HEK293 (cell line): Measurements from ENCODE around the gene QPCT.
A peak's percentile ranks its signal among the peaks of the same experiment; 100 is the strongest.

Source experiments
- HOXA7 ChIP-seq: sonication (generic); formaldehyde crosslinking; IDR thresholded peaks from 2 replicates; pipeline ENCODE4 v1.8.1; 2022; ENCODE audit warnings: missing genetic modification reagents, borderline replicate concordance
- MYNN ChIP-seq: fragments of 450-650 bp; formaldehyde crosslinking; IDR thresholded peaks from 2 replicates; pipeline ENCODE4 v1.5.1; 2016; ENCODE audit warnings: missing biosample characterization, missing genetic modification characterization, borderline replicate concordance
- MZF1 ChIP-seq: fragments of 450-650 bp; formaldehyde crosslinking; IDR thresholded peaks from 2 replicates; pipeline ENCODE4 v1.5.1; 2017; ENCODE audit warnings: missing biosample characterization, missing genetic modification characterization, borderline replicate concordance
- PRDM1 ChIP-seq: fragments of 450-650 bp; formaldehyde crosslinking; IDR thresholded peaks from 2 replicates; pipeline ENCODE4; 2016; ENCODE audit warnings: missing biosample characterization, missing genetic modification characterization
- SP7 ChIP-seq: fragments of 450-650 bp; formaldehyde crosslinking; IDR thresholded peaks from 2 replicates; pipeline ENCODE4 v1.5.1; 2016; ENCODE audit warnings: missing biosample characterization, missing genetic modification characterization
- ZIC2 ChIP-seq: fragments of 450-650 bp; formaldehyde crosslinking; IDR thresholded peaks from 2 replicates; pipeline ENCODE4 v1.5.1; 2016; ENCODE audit warnings: missing biosample characterization, missing genetic modification characterization
- ZNF184 ChIP-seq: fragments of 450-650 bp; IDR thresholded peaks from 2 replicates; pipeline ENCODE4 v1.5.1; 2018; ENCODE audit warnings: missing biosample characterization, mild to moderate bottlenecking, missing genetic modification characterization
- ZNF214 ChIP-seq: fragments of 450-650 bp; formaldehyde crosslinking; IDR thresholded peaks from 2 replicates; pipeline ENCODE4 v1.5.1; 2017; ENCODE audit warnings: missing biosample characterization, mild to moderate bottlenecking, missing genetic modification characterization, borderline replicate concordance
- ZNF292 ChIP-seq: fragments of 450-650 bp; formaldehyde crosslinking; IDR thresholded peaks from 2 replicates; pipeline ENCODE4 v1.5.1; 2016; ENCODE audit warnings: low read depth, missing biosample characterization, missing genetic modification characterization, borderline replicate concordance
- ZNF416 ChIP-seq: fragments of 450-650 bp; formaldehyde crosslinking; IDR thresholded peaks from 2 replicates; pipeline ENCODE4 v1.5.1; 2016; ENCODE audit warnings: missing biosample characterization, missing genetic modification characterization
- ZNF600 ChIP-seq: fragments of 450-650 bp; formaldehyde crosslinking; IDR thresholded peaks from 2 replicates; pipeline ENCODE4 v1.5.1; 2016; ENCODE audit warnings: missing biosample characterization, missing genetic modification characterization
- ZNF677 ChIP-seq: fragments of 450-650 bp; IDR thresholded peaks from 2 replicates; pipeline ENCODE4 v1.5.0; 2018; ENCODE audit warnings: missing biosample characterization, mild to moderate bottlenecking, missing genetic modification characterization, moderate library complexity
- ZSCAN16 ChIP-seq: fragments of 450-650 bp; formaldehyde crosslinking; IDR thresholded peaks from 2 replicates; pipeline ENCODE4 v1.5.1; 2016; ENCODE audit warnings: missing biosample characterization, missing genetic modification characterization
- TF ChIP-seq, protein P1 (sequence below): fragments of 450-650 bp; formaldehyde crosslinking; IDR thresholded peaks from 2 replicates; pipeline ENCODE4 v1.5.1; 2016; ENCODE audit warnings: missing biosample characterization, missing genetic modification characterization, borderline replicate concordance
- TF ChIP-seq, protein P2 (sequence below): fragments of 450-650 bp; formaldehyde crosslinking; conservative IDR thresholded peaks from 2 replicates; pipeline ENCODE4 v1.5.1; 2016; ENCODE audit warnings: low read depth, missing biosample characterization, missing genetic modification characterization
- TF ChIP-seq, protein P3 (sequence below): fragments of 450-650 bp; formaldehyde crosslinking; IDR thresholded peaks from 2 replicates; pipeline ENCODE4 v1.5.1; 2016; ENCODE audit warnings: missing biosample characterization, missing genetic modification characterization
- TF ChIP-seq, protein P4 (sequence below): fragments of 450-650 bp; formaldehyde crosslinking; IDR thresholded peaks from 2 replicates; pipeline ENCODE4 v1.5.1; 2016; ENCODE audit warnings: missing biosample characterization, missing genetic modification characterization
- TF ChIP-seq, protein P5 (sequence below): fragments of 450-650 bp; formaldehyde crosslinking; IDR thresholded peaks from 2 replicates; pipeline ENCODE4 v1.5.1; 2016; ENCODE audit warnings: missing biosample characterization, missing genetic modification characterization
- TF ChIP-seq, protein P6 (sequence below): fragments of 450-650 bp; formaldehyde crosslinking; IDR thresholded peaks from 2 replicates; pipeline ENCODE4 v1.5.1; 2016; ENCODE audit warnings: missing biosample characterization, missing genetic modification characterization
- TF ChIP-seq, protein P7 (sequence below): fragments of 450-650 bp; formaldehyde crosslinking; IDR thresholded peaks from 2 replicates; pipeline ENCODE4 v1.5.1; 2016; ENCODE audit warnings: missing biosample characterization, missing genetic modification characterization

QPCT gene

DNA sequence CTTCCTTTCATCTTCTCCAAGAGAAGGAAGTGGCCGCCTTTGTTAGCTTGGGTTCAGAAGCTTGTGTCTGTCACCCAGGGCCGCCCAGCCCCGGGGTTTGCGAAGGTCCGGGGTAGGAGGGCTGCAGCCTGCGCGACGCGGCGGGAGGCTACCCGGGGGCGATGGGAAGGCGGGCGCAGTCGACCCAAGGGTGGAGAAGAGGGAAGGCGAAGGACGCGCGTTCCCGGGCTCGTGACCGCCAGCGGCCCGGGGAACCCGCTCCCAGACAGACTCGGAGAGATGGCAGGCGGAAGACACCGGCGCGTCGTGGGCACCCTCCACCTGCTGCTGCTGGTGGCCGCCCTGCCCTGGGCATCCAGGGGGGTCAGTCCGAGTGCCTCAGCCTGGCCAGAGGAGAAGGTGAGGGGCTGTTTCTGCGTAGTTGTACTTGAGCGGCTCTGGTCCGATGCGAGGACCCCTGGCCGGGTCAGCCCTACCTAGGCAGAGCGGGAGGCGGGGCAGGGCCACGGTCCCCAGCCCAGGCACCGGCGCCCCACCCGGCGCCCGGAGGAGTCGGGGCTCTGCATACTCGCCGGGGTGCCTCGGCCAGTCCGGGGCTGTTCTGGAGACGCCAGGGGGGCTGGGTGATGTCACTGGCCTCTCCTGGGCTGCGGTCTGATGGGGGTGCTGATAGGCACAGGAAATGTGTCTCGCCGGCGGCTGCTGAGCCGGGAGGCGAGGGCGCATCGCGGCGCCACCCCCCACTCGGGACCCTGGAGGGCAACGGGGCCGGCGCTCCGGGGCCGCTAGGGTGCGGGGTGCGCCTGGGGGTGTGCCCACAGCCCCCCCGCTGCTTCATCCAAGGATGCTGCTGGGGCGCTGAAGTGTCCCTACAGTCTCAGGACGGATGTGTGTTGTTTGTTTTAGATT, at the start of gene QPCT (continued):
- TF ChIP-seq ZNF600 (tag by site-specific recombination) (peak; percentile 87), MYNN (tag by site-specific recombination) (no peak), PRDM1 (tag by site-specific recombination) (no peak), ZNF292 (tag by site-specific recombination) (no peak), ZNF416 (tag by site-specific recombination) (no peak), ZNF677 (tag by site-specific recombination) (no peak), ZNF184 (tag by site-specific recombination) (no peak), SP7 (tag by site-specific recombination) (no peak), ZIC2 (tag by site-specific recombination) (peak; percentile 93), MZF1 (tag by site-specific recombination) (no peak), ZSCAN16 (no peak), HOXA7 (no peak), ZNF214 (tag by site-specific recombination) (no peak)
- TF ChIP-seq, protein P1, sequence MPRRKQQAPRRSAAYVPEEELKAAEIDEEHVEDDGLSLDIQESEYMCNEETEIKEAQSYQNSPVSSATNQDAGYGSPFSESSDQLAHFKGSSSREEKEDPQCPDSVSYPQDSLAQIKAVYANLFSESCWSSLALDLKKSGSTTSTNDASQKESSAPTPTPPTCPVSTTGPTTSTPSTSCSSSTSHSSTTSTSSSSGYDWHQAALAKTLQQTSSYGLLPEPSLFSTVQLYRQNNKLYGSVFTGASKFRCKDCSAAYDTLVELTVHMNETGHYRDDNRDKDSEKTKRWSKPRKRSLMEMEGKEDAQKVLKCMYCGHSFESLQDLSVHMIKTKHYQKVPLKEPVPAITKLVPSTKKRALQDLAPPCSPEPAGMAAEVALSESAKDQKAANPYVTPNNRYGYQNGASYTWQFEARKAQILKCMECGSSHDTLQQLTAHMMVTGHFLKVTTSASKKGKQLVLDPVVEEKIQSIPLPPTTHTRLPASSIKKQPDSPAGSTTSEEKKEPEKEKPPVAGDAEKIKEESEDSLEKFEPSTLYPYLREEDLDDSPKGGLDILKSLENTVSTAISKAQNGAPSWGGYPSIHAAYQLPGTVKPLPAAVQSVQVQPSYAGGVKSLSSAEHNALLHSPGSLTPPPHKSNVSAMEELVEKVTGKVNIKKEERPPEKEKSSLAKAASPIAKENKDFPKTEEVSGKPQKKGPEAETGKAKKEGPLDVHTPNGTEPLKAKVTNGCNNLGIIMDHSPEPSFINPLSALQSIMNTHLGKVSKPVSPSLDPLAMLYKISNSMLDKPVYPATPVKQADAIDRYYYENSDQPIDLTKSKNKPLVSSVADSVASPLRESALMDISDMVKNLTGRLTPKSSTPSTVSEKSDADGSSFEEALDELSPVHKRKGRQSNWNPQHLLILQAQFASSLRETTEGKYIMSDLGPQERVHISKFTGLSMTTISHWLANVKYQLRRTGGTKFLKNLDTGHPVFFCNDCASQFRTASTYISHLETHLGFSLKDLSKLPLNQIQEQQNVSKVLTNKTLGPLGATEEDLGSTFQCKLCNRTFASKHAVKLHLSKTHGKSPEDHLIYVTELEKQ (tag by site-specific recombination), result no peak
- TF ChIP-seq, protein P2, sequence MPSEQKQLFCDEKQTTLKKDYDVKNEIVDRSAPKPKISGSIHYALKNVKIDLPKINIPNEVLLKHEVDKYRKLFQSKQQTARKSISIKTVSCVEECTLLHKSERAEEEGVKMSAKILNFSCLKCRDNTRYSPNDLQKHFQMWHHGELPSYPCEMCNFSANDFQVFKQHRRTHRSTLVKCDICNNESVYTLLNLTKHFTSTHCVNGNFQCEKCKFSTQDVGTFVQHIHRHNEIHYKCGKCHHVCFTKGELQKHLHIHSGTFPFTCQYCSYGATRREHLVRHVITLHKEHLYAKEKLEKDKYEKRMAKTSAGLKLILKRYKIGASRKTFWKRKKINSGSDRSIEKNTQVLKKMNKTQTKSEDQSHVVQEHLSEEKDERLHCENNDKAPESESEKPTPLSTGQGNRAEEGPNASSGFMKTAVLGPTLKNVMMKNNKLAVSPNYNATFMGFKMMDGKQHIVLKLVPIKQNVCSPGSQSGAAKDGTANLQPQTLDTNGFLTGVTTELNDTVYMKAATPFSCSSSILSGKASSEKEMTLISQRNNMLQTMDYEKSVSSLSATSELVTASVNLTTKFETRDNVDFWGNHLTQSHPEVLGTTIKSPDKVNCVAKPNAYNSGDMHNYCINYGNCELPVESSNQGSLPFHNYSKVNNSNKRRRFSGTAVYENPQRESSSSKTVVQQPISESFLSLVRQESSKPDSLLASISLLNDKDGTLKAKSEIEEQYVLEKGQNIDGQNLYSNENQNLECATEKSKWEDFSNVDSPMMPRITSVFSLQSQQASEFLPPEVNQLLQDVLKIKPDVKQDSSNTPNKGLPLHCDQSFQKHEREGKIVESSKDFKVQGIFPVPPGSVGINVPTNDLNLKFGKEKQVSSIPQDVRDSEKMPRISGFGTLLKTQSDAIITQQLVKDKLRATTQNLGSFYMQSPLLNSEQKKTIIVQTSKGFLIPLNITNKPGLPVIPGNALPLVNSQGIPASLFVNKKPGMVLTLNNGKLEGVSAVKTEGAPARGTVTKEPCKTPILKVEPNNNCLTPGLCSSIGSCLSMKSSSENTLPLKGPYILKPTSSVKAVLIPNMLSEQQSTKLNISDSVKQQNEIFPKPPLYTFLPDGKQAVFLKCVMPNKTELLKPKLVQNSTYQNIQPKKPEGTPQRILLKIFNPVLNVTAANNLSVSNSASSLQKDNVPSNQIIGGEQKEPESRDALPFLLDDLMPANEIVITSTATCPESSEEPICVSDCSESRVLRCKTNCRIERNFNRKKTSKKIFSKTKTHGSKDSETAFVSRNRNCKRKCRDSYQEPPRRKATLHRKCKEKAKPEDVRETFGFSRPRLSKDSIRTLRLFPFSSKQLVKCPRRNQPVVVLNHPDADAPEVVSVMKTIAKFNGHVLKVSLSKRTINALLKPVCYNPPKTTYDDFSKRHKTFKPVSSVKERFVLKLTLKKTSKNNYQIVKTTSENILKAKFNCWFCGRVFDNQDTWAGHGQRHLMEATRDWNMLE (tag by site-specific recombination), result no peak
- TF ChIP-seq, protein P3, sequence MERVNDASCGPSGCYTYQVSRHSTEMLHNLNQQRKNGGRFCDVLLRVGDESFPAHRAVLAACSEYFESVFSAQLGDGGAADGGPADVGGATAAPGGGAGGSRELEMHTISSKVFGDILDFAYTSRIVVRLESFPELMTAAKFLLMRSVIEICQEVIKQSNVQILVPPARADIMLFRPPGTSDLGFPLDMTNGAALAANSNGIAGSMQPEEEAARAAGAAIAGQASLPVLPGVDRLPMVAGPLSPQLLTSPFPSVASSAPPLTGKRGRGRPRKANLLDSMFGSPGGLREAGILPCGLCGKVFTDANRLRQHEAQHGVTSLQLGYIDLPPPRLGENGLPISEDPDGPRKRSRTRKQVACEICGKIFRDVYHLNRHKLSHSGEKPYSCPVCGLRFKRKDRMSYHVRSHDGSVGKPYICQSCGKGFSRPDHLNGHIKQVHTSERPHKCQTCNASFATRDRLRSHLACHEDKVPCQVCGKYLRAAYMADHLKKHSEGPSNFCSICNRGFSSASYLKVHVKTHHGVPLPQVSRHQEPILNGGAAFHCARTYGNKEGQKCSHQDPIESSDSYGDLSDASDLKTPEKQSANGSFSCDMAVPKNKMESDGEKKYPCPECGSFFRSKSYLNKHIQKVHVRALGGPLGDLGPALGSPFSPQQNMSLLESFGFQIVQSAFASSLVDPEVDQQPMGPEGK (tag by site-specific recombination), result peak; percentile 88
- TF ChIP-seq, protein P4, sequence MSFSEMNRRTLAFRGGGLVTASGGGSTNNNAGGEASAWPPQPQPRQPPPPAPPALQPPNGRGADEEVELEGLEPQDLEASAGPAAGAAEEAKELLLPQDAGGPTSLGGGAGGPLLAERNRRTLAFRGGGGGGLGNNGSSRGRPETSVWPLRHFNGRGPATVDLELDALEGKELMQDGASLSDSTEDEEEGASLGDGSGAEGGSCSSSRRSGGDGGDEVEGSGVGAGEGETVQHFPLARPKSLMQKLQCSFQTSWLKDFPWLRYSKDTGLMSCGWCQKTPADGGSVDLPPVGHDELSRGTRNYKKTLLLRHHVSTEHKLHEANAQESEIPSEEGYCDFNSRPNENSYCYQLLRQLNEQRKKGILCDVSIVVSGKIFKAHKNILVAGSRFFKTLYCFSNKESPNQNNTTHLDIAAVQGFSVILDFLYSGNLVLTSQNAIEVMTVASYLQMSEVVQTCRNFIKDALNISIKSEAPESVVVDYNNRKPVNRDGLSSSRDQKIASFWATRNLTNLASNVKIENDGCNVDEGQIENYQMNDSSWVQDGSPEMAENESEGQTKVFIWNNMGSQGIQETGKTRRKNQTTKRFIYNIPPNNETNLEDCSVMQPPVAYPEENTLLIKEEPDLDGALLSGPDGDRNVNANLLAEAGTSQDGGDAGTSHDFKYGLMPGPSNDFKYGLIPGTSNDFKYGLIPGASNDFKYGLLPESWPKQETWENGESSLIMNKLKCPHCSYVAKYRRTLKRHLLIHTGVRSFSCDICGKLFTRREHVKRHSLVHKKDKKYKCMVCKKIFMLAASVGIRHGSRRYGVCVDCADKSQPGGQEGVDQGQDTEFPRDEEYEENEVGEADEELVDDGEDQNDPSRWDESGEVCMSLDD (tag by site-specific recombination), result peak; percentile 72
- TF ChIP-seq, protein P5, sequence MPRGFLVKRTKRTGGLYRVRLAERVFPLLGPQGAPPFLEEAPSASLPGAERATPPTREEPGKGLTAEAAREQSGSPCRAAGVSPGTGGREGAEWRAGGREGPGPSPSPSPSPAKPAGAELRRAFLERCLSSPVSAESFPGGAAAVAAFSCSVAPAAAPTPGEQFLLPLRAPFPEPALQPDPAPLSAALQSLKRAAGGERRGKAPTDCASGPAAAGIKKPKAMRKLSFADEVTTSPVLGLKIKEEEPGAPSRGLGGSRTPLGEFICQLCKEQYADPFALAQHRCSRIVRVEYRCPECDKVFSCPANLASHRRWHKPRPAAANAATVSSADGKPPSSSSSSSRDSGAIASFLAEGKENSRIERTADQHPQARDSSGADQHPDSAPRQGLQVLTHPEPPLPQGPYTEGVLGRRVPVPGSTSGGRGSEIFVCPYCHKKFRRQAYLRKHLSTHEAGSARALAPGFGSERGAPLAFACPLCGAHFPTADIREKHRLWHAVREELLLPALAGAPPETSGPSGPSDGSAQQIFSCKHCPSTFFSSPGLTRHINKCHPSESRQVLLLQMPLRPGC, result 0 out of 2 replicates have a peak, but pooled peaks have one; percentile 12
- TF ChIP-seq, protein P6, sequence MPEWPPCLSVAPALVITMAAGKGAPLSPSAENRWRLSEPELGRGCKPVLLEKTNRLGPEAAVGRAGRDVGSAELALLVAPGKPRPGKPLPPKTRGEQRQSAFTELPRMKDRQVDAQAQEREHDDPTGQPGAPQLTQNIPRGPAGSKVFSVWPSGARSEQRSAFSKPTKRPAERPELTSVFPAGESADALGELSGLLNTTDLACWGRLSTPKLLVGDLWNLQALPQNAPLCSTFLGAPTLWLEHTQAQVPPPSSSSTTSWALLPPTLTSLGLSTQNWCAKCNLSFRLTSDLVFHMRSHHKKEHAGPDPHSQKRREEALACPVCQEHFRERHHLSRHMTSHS (tag by site-specific recombination), result no peak
- TF ChIP-seq, protein P7, sequence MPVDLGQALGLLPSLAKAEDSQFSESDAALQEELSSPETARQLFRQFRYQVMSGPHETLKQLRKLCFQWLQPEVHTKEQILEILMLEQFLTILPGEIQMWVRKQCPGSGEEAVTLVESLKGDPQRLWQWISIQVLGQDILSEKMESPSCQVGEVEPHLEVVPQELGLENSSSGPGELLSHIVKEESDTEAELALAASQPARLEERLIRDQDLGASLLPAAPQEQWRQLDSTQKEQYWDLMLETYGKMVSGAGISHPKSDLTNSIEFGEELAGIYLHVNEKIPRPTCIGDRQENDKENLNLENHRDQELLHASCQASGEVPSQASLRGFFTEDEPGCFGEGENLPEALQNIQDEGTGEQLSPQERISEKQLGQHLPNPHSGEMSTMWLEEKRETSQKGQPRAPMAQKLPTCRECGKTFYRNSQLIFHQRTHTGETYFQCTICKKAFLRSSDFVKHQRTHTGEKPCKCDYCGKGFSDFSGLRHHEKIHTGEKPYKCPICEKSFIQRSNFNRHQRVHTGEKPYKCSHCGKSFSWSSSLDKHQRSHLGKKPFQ (tag by site-specific recombination), result no peak
